Mammary epithelial cell (primary cell): ENCODE measurements around the gene STAMBPL1.

Source experiments
- EZH2 ChIP-seq: IDR thresholded peaks from 2 replicates; pipeline ENCODE4 v1.6.1; 2012; ENCODE audit warnings: low read length, inconsistent platforms, borderline replicate concordance
- TF ChIP-seq, protein P1 (sequence below), 2 donors: IDR thresholded peaks in 1 of 2; conservative IDR thresholded peaks in 1 of 2; 2 replicates each; pipeline ENCODE4 v1.5.1; 2011 to 2012; ENCODE audit warnings: inconsistent platforms in 2 of 2, low read length in 2 of 2, mild to moderate bottlenecking in 2 of 2, control low read depth in 1 of 2, low read depth in 1 of 2; ENCODE audit not compliant: insufficient read depth in 1 of 2; ENCODE audit errors: extremely low read depth in 1 of 2

DNA sequence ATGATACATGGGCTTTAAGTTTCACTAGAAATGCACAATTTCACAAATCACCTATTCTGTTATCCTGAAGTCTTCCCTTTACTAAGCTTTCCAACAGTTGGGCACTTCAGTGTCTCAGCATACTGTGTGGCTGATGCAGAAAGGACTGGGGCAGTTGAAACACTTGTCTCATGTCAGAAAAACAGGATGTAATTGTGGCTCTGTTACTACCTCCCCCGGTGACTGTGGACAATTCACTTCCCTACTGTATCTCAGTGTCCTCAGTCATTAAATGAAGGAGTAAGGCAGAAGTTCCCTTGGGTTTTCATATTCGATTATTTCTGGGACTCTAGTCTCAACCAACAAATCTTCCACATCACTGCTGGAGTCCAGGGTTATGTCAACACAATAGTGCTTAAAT is 46.3 kb upstream of the STAMBPL1 start:
- TF ChIP-seq, protein P1, sequence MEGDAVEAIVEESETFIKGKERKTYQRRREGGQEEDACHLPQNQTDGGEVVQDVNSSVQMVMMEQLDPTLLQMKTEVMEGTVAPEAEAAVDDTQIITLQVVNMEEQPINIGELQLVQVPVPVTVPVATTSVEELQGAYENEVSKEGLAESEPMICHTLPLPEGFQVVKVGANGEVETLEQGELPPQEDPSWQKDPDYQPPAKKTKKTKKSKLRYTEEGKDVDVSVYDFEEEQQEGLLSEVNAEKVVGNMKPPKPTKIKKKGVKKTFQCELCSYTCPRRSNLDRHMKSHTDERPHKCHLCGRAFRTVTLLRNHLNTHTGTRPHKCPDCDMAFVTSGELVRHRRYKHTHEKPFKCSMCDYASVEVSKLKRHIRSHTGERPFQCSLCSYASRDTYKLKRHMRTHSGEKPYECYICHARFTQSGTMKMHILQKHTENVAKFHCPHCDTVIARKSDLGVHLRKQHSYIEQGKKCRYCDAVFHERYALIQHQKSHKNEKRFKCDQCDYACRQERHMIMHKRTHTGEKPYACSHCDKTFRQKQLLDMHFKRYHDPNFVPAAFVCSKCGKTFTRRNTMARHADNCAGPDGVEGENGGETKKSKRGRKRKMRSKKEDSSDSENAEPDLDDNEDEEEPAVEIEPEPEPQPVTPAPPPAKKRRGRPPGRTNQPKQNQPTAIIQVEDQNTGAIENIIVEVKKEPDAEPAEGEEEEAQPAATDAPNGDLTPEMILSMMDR (conservative IDR thresholded peaks at IDR 0.05 in 1 of 2, IDR thresholded peaks at IDR 0.05 in 1 of 2; ENCODE audit: extremely low read depth in 1 of 2, insufficient read depth in 1 of 2, low read depth in 1 of 2, low read length in 2 of 2) = no peak
- TF ChIP-seq EZH2 = no peak
